ENCODE data around the gene ASCC2.

The ASCC2 gene

GRCh38 chr22:29798801-29799200, 39.3 kb downstream of the ASCC2 start:
- Histone ChIP-seq H3K9ac (ENCODE audit: low read length in 5 of 5) (peak overlapping the region in 3 of 5 donors; percentile 32 to 73 (median 69)), H3K27me3 (ENCODE audit: control insufficient read depth in 5 of 5, insufficient read depth in 4 of 5, low read length in 5 of 5) (no peaks in the 10 kb centered on the region), H3K4me3 (ENCODE audit: low read depth in 1 of 5, low read length in 5 of 5) (peak overlapping the region; percentile 3 to 40 (median 30)), H3K36me3 (ENCODE audit: control insufficient read depth in 5 of 5, insufficient read depth in 5 of 5, low read length in 5 of 5) (peaks cover 3 to 64% (median 52%) of the 10 kb centered on the region in 5 donors), H3K27ac (ENCODE audit: low read depth, low read length) (peak overlapping the region; percentile 85), H3K9me3 (ENCODE audit: control insufficient read depth in 5 of 5, low read length in 5 of 5) (no peaks in the 10 kb centered on the region), H3K4me1 (ENCODE audit: control insufficient read depth in 5 of 5, insufficient read depth in 5 of 5, low read length in 5 of 5) (peaks cover 8 to 57% (median 53%) of the 10 kb centered on the region in 5 donors)

DNA sequence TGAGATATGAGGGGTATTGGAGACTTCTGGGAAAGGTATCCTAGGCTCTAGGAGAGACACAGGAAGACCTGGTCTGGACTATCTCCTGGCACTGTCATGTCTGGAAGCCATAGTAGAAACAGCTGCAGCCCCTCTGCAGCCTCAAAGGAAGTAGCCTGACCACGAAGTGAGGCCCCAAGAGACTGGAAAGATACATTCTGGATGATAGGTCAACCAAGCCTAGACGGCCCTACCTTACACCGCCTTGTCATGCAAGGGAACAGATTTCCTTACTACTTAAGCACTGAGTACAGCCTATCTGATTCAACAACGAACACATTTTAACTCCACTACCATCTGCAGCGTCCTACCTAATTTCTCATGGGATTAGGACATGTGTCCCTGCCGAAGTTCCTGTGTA, 39.8 kb downstream of the ASCC2 start:
- Histone ChIP-seq H3K4me1 (ENCODE audit: control insufficient read depth in 5 of 5, insufficient read depth in 5 of 5, low read length in 5 of 5) (peaks cover 8 to 57% (median 53%) of the 10 kb centered on the region in 5 donors), H3K27me3 (ENCODE audit: control insufficient read depth in 5 of 5, insufficient read depth in 4 of 5, low read length in 5 of 5) (no peaks in the 10 kb centered on the region), H3K9ac (ENCODE audit: low read length in 5 of 5) (peak overlapping the region in 2 of 5 donors; percentile 32 to 73), H3K27ac (ENCODE audit: low read depth, low read length) (peak overlapping the region; percentile 85), H3K9me3 (ENCODE audit: control insufficient read depth in 5 of 5, low read length in 5 of 5) (no peaks in the 10 kb centered on the region), H3K4me3 (ENCODE audit: low read depth in 1 of 5, low read length in 5 of 5) (peak overlapping the region in 2 of 5 donors; percentile 22), H3K36me3 (ENCODE audit: control insufficient read depth in 5 of 5, insufficient read depth in 5 of 5, low read length in 5 of 5) (peaks cover 3 to 64% (median 52%) of the 10 kb centered on the region in 5 donors)

DNA sequence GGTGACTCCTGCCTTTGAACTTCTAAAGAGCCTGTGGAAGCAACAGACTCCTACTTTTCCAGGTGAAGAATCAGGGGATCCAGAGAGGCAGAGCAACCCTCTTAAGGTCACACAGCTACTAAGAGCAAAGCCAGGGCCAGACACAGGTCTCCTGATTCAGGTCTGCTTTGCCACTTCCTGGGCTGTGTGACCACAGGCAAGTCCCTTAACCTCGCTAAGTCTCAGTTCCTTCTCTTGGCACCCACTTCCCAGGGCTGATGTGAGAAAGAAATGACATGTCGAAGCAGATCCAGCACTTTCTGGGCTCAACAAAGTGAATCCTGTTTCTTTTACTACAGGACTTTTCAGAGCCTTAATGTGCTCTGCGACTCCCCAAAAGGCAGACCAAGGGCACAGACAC, 40.7 kb downstream of the ASCC2 start:
- Histone ChIP-seq H3K9ac (ENCODE audit: low read length in 5 of 5) (no peak overlapping the region), H3K27ac (ENCODE audit: low read depth, low read length) (no peak overlapping the region)

GRCh38 chr22:29795663-29796062, 42.4 kb downstream of the ASCC2 start:
- no peaks in the 10 kb centered on the region for H3K9me3 ChIP-seq (ENCODE audit: control insufficient read depth in 5 of 5, low read length in 5 of 5)
- H3K9ac ChIP-seq (ENCODE audit: low read length in 5 of 5): no peak overlapping the region
- peaks cover 8 to 42% (median 38%) of the 10 kb centered on the region in 5 donors for H3K4me1 ChIP-seq (ENCODE audit: control insufficient read depth in 5 of 5, insufficient read depth in 5 of 5, low read length in 5 of 5)
- H3K4me3 ChIP-seq (ENCODE audit: low read depth in 1 of 5, low read length in 5 of 5): no peak overlapping the region
- no peak overlapping the region for H3K27ac ChIP-seq (ENCODE audit: low read depth, low read length)
- peaks cover 3 to 67% (median 62%) of the 10 kb centered on the region in 5 donors for H3K36me3 ChIP-seq (ENCODE audit: control insufficient read depth in 5 of 5, insufficient read depth in 5 of 5, low read length in 5 of 5)
- H3K27me3 ChIP-seq (ENCODE audit: control insufficient read depth in 5 of 5, insufficient read depth in 4 of 5, low read length in 5 of 5): no peaks in the 10 kb centered on the region

More for the DNA sequence above, 40.7 kb downstream of the ASCC2 start:
- Histone ChIP-seq H3K9me3 (ENCODE audit: control insufficient read depth in 5 of 5, low read length in 5 of 5) (no peaks in the 10 kb centered on the region), H3K4me3 (ENCODE audit: low read depth in 1 of 5, low read length in 5 of 5) (no peak overlapping the region), H3K36me3 (ENCODE audit: control insufficient read depth in 5 of 5, insufficient read depth in 5 of 5, low read length in 5 of 5) (peaks cover 3 to 66% (median 60%) of the 10 kb centered on the region in 5 donors), H3K4me1 (ENCODE audit: control insufficient read depth in 5 of 5, insufficient read depth in 5 of 5, low read length in 5 of 5) (peaks cover 8 to 57% (median 53%) of the 10 kb centered on the region in 5 donors), H3K27me3 (ENCODE audit: control insufficient read depth in 5 of 5, insufficient read depth in 4 of 5, low read length in 5 of 5) (no peaks in the 10 kb centered on the region)

- Histone ChIP-seq H3K9me3 (ENCODE audit: control insufficient read depth in 5 of 5, low read length in 5 of 5) (no peaks in the 10 kb centered on the region), H3K36me3 (ENCODE audit: control insufficient read depth in 5 of 5, insufficient read depth in 5 of 5, low read length in 5 of 5) (peaks cover 3 to 84% (median 76%) of the 10 kb centered on the region in 5 donors), H3K4me1 (ENCODE audit: control insufficient read depth in 5 of 5, insufficient read depth in 5 of 5, low read length in 5 of 5) (peaks cover 0 to 23% (median 18%) of the 10 kb centered on the region in 5 donors), H3K27me3 (ENCODE audit: control insufficient read depth in 5 of 5, insufficient read depth in 4 of 5, low read length in 5 of 5) (no peaks in the 10 kb centered on the region), H3K27ac (ENCODE audit: low read depth, low read length) (no peak overlapping the region), H3K9ac (ENCODE audit: low read length in 5 of 5) (no peak overlapping the region), H3K4me3 (ENCODE audit: low read depth in 1 of 5, low read length in 5 of 5) (no peak overlapping the region)
These were observed 44.7 kb downstream of the ASCC2 start for GRCh38 chr22:29793396-29793795.

- peaks cover 3 to 79% (median 72%) of the 10 kb centered on the region in 5 donors for H3K36me3 ChIP-seq (ENCODE audit: control insufficient read depth in 5 of 5, insufficient read depth in 5 of 5, low read length in 5 of 5)
- H3K4me1 ChIP-seq (ENCODE audit: control insufficient read depth in 5 of 5, insufficient read depth in 5 of 5, low read length in 5 of 5): peaks cover 0 to 4% (median 2%) of the 10 kb centered on the region in 5 donors
- H3K9ac ChIP-seq (ENCODE audit: low read length in 5 of 5): no peak overlapping the region
- no peaks in the 10 kb centered on the region for H3K9me3 ChIP-seq (ENCODE audit: control insufficient read depth in 5 of 5, low read length in 5 of 5)
- H3K27ac ChIP-seq (ENCODE audit: low read depth, low read length): no peak overlapping the region
- H3K4me3 ChIP-seq (ENCODE audit: low read depth in 1 of 5, low read length in 5 of 5): no peak overlapping the region
- H3K27me3 ChIP-seq (ENCODE audit: control insufficient read depth in 5 of 5, insufficient read depth in 4 of 5, low read length in 5 of 5): no peaks in the 10 kb centered on the region
These were observed 48.0 kb downstream of the ASCC2 start for GRCh38 chr22:29790061-29790460.

DNA sequence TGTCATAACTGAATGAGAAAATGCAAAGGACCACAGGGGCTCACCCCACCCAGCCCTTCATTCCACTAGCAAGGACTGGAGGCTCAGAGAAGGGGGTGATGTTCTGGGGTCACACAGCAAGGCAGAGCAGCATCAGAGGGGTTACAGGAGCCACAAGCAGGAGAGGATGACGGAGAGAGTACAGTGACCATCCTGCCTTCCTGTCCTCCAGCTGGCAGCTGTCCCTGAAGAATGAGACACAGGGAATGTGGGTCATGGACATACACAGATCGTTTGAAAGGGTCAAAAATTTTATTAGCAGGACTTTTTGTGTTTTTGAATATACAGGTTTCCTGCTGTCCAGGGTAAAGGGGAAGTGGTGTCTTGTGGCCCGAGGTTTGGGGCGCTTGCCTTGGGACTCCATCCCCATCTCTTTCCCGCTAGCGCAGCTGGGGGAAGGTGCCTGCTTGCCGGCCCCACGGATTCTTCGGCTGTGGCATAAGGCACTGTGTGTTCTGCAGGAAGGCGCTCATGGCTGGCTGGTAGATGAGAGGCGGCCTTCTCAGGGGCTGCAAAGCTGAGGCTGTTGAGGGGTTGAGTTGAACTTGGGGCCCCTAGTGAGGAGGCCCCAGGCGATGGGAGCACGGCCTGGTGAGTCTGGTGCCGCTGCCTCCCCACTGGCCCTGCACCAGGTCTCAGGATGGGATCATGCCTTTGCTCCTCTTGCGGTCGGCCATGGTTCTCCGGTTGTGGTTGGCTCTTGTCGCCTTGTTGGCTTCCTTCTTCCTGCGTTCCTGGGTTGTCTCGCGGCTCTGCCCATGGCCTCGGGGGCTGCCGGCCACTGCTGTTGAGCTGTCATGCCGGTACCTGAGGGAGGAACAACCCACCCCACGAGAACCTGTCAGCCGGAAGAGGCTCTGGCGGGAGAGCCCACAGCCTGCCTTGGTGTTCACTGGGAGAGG, 49.5 kb downstream of the ASCC2 start:
- Histone ChIP-seq H3K27me3 (ENCODE audit: control insufficient read depth in 5 of 5, insufficient read depth in 4 of 5, low read length in 5 of 5) (no peaks in the 10 kb centered on the region), H3K4me1 (ENCODE audit: control insufficient read depth in 5 of 5, insufficient read depth in 5 of 5, low read length in 5 of 5) (peaks cover 6 to 14% (median 13%) of the 10 kb centered on the region in 5 donors), H3K9ac (ENCODE audit: low read length in 5 of 5) (peak overlapping the region in 1 of 5 donors; percentile 5), H3K27ac (ENCODE audit: low read depth, low read length) (no peak overlapping the region), H3K4me3 (ENCODE audit: low read depth in 1 of 5, low read length in 5 of 5) (no peak overlapping the region), H3K9me3 (ENCODE audit: control insufficient read depth in 5 of 5, low read length in 5 of 5) (no peaks in the 10 kb centered on the region), H3K36me3 (ENCODE audit: control insufficient read depth in 5 of 5, insufficient read depth in 5 of 5, low read length in 5 of 5) (peaks cover 0 to 69% (median 63%) of the 10 kb centered on the region in 5 donors)

- Histone ChIP-seq H3K4me1 (ENCODE audit: control insufficient read depth in 5 of 5, insufficient read depth in 5 of 5, low read length in 5 of 5) (peaks cover 6 to 15% (median 13%) of the 10 kb centered on the region in 5 donors), H3K9ac (ENCODE audit: low read length in 5 of 5) (no peak overlapping the region), H3K27ac (ENCODE audit: low read depth, low read length) (peak overlapping the region; percentile 15), H3K9me3 (ENCODE audit: control insufficient read depth in 5 of 5, low read length in 5 of 5) (no peaks in the 10 kb centered on the region), H3K36me3 (ENCODE audit: control insufficient read depth in 5 of 5, insufficient read depth in 5 of 5, low read length in 5 of 5) (peaks cover 0 to 58% (median 52%) of the 10 kb centered on the region in 5 donors), H3K27me3 (ENCODE audit: control insufficient read depth in 5 of 5, insufficient read depth in 4 of 5, low read length in 5 of 5) (no peaks in the 10 kb centered on the region), H3K4me3 (ENCODE audit: low read depth in 1 of 5, low read length in 5 of 5) (no peak overlapping the region)
These were observed 50.6 kb downstream of the ASCC2 start for GRCh38 chr22:29787371-29787980.

DNA sequence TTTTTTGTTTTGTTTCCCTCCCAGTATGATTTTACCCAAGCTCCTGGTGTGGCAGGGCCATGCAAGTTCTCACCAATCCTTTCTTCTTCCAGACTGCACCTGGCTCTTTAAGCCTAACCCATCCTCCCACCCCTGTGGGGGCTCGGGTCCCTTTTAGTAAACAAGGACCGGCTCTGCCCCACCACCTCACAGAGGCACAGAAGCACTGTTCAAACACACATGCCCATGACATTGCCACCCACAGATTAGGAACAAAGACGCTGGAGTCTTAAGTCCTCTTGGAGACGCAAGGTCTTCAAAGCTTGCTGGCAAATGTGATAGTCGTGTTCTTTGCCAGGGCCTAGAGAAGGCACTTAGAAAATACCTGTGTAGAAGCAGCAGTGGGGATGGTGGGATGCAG, 52.0 kb downstream of the ASCC2 start:
- Histone ChIP-seq H3K9me3 (ENCODE audit: control insufficient read depth in 5 of 5, low read length in 5 of 5) (no peaks in the 10 kb centered on the region), H3K27ac (ENCODE audit: low read depth, low read length) (no peak overlapping the region)

More for the DNA sequence above, 52.0 kb downstream of the ASCC2 start:
- no peak overlapping the region for H3K9ac ChIP-seq (ENCODE audit: low read length in 5 of 5)
- no peak overlapping the region for H3K4me3 ChIP-seq (ENCODE audit: low read depth in 1 of 5, low read length in 5 of 5)
- H3K36me3 ChIP-seq (ENCODE audit: control insufficient read depth in 5 of 5, insufficient read depth in 5 of 5, low read length in 5 of 5): peaks cover 0 to 43% (median 39%) of the 10 kb centered on the region in 5 donors
- no peaks in the 10 kb centered on the region for H3K27me3 ChIP-seq (ENCODE audit: control insufficient read depth in 5 of 5, insufficient read depth in 4 of 5, low read length in 5 of 5)
- H3K4me1 ChIP-seq (ENCODE audit: control insufficient read depth in 5 of 5, insufficient read depth in 5 of 5, low read length in 5 of 5): peaks cover 10 to 29% (median 24%) of the 10 kb centered on the region in 5 donors

Data from subcutaneous abdominal adipose tissue (tissue), 5 donors.